Stimulated activated CD4-positive, alpha-beta T cell treated with anti-CD3 and anti-CD28 coated beads, TNF-alpha, amount 100 ng/mL, for 24 hours (primary cell): ENCODE measurements around the gene VPS54.

Experiments used
- DNase-seq, 3 experiments: peaks; one replicate each; pipeline ENCODE4 v3.0.0-alpha.2; 2020; ENCODE audit warnings: low read depth in 3 of 3

VPS54 gene

GRCh38 chr2:64019083-64019974, at the start of gene VPS54:
VPS54 (minus strand) TSS chr2:64019428; CDS start chr2:63983999, 35,429 bp downstream.
- peak in 2 of 3 experiments; percentile 21 to 44 for DNase-seq

GRCh38 chr2:64067326-64067725, 48.1 kb upstream of the VPS54 start:
- no peak for DNase-seq

GRCh38 chr2:64065516-64065915, 46.3 kb upstream of the VPS54 start:
- no peak for DNase-seq

- DNase-seq = no peak
Measured at GRCh38 chr2:64063924-64064331, 44.7 kb upstream of the VPS54 start.

- no peak for DNase-seq
Measured at GRCh38 chr2:64063454-64063853, 44.2 kb upstream of the VPS54 start.

- DNase-seq = no peak
Measured at GRCh38 chr2:64062840-64063239, 43.6 kb upstream of the VPS54 start.

GRCh38 chr2:64059270-64059669, 40.0 kb upstream of the VPS54 start:
- no peak for DNase-seq

GRCh38 chr2:64056021-64056420, 36.8 kb upstream of the VPS54 start:
- no peak for DNase-seq

- DNase-seq = no peak
Measured at GRCh38 chr2:64054161-64054915, 35.1 kb upstream of the VPS54 start.

GRCh38 chr2:64052463-64053241, 33.4 kb upstream of the VPS54 start:
- no peak for DNase-seq

GRCh38 chr2:64049633-64050220, 30.5 kb upstream of the VPS54 start:
- peak; percentile 42 to 61 (median 55) for DNase-seq

GRCh38 chr2:64045938-64046337, 26.7 kb upstream of the VPS54 start:
- DNase-seq = no peak

GRCh38 chr2:64040161-64040560, 20.9 kb upstream of the VPS54 start:
- no peak for DNase-seq

- DNase-seq = peak in 1 of 3 experiments; percentile 15
Measured at GRCh38 chr2:64036034-64036705, 16.9 kb upstream of the VPS54 start.

GRCh38 chr2:64035072-64035942, 16.1 kb upstream of the VPS54 start:
- peak in 1 of 3 experiments; percentile 17 for DNase-seq

GRCh38 chr2:64029116-64029665, 10.0 kb upstream of the VPS54 start:
- no peak for DNase-seq

- no peak for DNase-seq
Measured at GRCh38 chr2:64025741-64026140, 6.5 kb upstream of the VPS54 start.

GRCh38 chr2:64024259-64024949, 5.2 kb upstream of the VPS54 start:
- no peak for DNase-seq
